Subcutaneous adipose tissue (tissue), 4 donors: ENCODE results near the gene ZSCAN23. TPM values are rescaled to one million over a fixed set of nuclear protein-coding genes. Genes with fewer than 3 reads are reported as not detected.

Experiments
- CTCF ChIP-seq: fragments of 450-650 bp; IDR thresholded peaks from one replicate; pipeline ENCODE4 v1.5.1; 2016; ENCODE audit warnings: low read depth, mild to moderate bottlenecking, control low read depth, antibody characterized with exemption, moderate library complexity
- total RNA-seq, 4 donors: library from RNA; depleted of rRNA; stranded (reverse); fragments of >200 nt; gene quantifications; one replicate each; pipeline ENCODE4 v1.1.0, GENCODE V29; 2016

ZSCAN23 gene
- total RNA-seq, 4 donors from 2014 or later: 0.65 to 2.2 (median 1.7) TPM

GRCh38 chr6:28485482-28485881 is 42.2 kb upstream of the ZSCAN23 start:
- no peak for TF ChIP-seq CTCF

DNA sequence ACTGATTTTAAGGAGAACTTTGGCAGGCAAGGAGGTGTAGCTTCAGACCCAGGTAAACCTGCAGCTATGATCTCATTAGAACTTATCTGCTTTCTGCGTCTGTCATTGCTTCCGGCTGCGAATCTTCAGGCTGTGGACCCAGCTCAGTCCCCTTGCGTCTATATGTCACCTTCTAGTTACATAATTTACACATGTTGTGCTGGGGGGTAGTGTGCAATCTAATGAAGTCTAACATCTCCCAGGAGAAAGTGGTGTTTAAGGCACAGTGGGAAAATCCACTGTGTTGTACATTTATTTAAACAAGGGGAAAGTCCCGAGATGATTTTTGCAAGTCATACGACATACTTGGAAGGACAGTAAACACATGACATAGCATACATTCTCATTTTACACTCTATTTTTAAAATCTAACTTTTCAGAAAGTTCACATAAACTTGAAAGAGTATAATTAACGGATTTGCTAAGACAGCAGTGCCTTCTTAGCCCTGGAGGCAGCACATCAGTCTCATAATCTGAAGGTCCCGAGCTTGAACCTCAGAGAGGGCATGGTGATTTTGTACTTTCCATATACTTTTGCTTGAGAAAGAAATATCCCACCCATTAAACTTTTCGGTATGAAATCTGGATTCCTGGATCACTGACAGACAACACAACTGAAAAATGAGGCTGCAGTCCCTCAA is 37.1 kb upstream of the ZSCAN23 start:
- no peak for TF ChIP-seq CTCF

DNA sequence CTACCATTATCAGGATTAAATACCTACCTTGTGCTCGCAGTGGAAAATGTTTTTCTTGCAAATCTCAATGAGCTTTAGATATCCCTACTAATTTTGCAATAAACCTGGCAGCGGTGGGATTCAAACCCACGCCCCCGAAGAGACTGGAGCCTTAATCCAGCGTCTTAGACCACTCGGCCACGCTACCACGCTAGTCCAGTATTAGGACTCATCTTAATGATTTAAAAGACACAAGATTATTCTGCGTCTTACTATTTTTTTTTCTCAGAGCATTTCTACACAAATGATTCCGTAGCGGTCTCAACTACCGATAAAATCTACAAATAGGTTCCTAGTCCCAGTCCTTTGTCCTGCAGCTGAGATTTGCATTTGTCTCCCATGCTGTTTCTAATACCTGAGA is 35.2 kb upstream of the ZSCAN23 start:
- no peak for TF ChIP-seq CTCF

DNA sequence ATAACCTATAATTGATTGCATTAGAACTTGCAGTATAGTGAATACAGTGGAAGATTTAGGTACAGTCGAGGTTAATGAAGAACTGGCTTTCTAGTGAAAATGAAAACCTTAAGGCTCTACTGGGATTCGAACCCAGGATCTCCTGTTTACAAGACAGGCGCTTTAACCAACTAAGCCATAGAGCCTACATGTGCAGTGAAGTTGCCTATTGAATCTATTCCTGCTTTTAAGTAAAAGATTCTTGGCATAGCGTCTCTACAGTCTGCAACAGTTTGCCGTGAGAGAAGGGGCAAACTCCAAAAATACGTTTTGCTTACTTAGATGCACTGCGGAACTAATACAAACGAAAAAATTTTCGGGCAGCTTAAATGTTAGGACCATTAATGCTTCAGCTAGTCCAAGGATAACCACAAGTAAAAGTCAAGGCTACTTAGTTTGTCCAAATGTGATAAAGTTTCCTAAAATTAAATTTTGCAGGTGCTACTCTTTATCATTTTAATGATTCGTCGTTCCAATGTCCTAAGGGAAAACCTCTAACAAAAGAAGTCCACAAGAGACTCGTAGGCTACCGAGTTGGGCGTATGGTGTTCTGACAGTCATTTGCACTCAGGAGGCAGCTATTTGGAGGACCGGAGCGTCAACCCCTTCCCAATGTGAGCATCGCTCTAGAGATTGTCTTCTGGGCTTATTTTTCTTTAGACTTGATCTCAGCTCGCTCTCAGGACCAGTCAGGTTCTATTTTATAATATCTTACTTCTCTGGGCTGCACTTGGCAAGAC is 31.3 kb upstream of the ZSCAN23 start:
- no peak for TF ChIP-seq CTCF

DNA sequence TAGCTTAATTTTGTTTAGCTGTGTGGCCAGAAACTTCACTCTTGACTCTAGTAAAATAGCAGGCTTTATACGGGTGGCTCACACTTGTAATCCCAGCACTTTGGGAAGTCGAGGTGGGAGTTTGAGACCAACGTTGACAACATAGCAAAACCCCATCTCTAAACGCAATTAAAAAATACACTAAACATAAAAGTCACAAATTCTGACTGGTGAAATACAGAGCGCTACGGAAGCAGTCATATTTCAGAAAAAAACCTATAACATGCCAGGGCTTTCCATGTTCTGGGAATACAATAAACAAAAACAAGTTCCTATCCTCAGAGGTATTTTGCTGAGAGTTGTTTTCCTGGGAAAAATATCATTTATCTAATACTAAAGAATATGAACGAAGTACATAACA is 24.8 kb upstream of the ZSCAN23 start:
- no peak for TF ChIP-seq CTCF

GRCh38 chr6:28462401-28462800 is 19.1 kb upstream of the ZSCAN23 start:
- no peak for TF ChIP-seq CTCF

GRCh38 chr6:28458568-28458967 is 15.3 kb upstream of the ZSCAN23 start:
- no peak for TF ChIP-seq CTCF
